Inflammatory macrophage treated with lipopolysaccharide for 1 hour (primary cell): ENCODE data around the gene PDZD2.
"Not testable (repeated sequence)": the region's sequence is repeated elsewhere in the genome, so short reads cannot be mapped to it uniquely, and the experiment has no call there.

Experiments used
- DNase-seq, 2 donors: peaks; one replicate each; pipeline ENCODE4 v3.0.0-alpha.2; 2020 to 2022

The PDZD2 gene

DNA sequence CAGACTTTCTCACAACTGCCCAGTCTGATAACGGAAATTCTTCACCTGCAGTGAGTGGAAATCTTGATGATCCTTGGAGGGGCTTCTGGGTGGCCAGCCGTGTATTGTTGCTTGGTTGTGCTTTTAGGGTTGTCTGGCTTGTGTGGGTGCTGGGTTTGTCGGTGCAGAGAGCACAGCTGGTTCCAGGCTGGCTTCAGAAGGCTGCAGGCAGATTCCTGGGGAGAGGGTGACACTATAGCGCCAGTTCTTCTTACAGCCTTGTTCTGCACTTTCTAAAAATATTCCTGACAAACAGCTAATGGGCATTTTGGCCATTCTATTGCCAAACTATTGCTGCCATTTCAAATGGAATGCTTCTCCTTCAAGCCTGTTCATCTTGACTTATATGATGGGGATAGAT lies 99.3 kb downstream of the PDZD2 start:
- no peak for DNase-seq

DNA sequence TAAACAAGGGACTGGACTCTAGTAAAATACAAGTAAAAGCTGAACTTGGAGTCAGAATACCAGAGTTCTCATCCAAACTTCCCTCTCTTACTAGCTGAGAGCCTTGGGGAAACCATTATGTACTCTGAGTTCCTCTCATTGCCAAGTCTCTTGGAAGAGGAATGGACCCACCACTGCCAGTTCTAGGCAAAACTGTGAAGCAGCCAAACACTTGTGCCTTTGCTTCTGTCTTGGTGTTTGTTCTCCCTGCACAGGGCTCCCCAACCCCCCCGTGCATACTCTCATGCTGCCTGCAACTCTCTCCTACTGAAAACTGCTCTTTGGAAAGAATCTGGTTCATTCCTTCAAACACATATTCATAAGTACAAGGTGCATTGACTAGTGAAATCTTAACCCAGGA lies 102.6 kb downstream of the PDZD2 start:
- no peak for DNase-seq

DNA sequence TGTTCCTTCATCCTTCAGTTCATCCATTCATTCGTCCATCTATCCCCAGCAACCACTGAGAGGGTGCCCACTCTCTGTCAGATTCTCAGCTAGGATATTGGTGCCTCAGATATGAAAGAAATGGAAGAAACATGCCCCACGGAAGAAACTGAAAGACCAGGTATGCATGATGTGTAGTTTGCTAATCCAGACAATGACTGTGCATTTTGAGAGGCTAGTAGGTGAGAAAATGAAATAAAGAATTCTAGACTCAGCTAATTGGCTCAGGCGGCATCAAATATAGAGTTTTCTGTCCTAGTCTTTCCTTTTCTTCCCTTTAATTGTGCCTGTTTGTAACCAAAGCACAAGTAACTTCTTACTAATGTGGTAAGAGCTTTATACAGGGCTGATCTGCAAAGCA lies 104.7 kb downstream of the PDZD2 start:
- no peak for DNase-seq

- no peak for DNase-seq
Observed at GRCh38 chr5:31748458-31749172, 109.7 kb downstream of the PDZD2 start.

DNA sequence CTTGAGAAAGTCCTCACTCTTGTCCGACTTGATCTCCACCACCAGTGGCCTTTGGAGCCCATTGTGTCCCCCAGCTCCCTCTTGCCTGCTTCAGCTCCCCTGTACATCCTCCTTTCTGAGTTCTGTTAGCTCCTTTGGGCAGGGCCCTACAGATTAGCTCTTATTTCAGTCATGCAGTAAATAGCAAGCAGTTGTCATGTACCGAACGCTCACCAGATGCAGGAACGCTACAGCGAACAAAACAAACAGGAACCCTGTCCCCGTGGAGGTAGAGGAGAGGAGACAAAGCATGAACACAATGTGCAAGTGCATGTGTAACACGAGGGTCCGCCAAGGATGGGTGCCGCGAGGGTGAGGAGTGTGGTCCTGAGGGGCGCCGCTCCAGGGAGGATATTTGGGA lies 111.3 kb downstream of the PDZD2 start:
- no peak for DNase-seq

GRCh38 chr5:31751610-31752009 lies 112.7 kb downstream of the PDZD2 start:
- no peak for DNase-seq

DNA sequence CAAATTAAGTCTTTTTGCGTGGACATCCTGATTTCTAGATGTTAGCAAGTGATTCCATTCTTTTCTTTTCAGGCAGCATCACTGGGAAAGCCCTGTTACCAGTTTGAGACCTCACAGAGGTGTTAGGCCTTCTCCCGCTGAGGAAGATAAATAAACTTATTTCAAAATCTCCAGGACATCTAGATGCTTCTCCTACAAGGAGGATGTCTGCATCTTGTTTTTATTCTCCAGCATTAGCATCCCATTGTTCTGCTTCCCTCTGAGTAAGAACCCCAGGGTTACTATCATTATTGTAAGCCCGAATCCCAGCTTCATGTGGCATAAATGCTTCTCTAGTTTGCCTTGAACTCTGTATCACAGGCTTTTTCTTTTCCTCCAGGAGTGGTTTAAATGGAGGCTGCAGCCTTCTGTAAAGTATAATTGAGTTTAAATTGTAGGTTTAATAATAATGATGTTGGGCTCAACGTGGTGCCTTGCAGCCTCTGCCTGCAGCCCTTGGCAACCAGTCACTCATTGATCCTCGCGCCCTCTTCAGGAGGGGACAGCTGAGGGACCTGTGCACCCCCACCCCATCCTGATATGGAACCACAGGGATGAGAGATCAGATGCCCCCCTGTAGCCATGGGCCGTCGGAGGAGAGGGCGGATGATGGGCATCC lies 114.9 kb downstream of the PDZD2 start:
- DNase-seq = no peak

DNA sequence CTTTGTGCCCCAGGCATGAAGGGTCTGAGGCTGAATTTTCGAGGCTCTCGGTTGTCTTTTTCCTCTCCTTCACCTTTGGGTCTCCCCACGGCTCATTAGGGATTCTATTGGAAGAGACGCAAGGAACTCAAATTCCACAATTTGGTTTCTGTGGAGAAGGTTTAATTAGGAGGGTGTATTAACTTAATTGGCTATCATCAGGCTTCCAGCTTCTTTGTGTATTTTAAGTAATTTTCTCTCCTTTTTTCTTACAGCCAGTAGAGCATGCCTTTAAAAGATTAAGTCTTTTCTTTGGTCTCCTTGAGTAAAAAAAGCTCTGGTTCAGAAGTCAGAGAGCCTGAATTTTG lies 115.4 kb downstream of the PDZD2 start:
- no peak for DNase-seq

DNA sequence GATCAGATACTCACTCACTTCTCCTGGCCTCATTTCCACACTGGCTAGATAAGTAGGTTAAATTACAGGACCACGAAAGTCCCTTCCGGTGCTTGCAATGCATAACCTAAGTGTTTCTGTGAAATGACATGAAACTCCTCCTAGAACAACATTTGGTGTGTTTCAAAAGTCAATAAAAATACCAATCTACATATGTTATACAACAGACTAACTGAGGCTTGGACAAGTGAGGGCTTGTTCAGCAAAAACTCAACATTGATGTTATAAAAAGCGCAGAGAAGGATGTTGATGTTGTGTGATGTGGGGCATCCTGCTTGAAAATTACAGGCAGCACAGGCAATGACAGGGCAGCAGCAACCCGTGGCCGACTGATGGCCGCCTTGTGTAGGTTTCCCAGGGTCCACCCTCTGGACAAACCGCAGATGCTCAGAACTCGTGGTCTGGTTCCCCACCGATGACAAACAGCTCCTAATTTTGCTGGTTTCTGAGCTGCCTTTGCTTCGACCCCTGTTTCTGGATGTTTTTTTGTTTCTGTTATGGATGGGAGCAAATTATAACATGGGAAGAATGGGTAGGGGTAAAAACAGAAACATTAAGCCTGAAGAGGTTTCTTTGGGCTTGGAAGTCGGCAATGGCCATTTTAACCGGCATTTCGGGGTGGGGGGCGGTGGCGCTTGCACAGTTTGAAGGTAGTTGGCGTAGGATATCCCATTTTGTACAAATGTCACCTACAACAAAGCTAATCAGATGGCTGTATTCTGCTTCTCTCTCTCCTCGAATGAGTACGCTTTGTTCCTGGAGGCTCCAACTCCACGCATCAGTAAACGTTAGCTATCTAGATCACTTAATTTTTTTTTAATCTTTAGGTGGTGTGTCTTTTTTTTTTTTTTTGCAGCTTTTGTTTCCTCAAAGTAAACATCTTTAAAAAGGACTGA lies 116.1 kb downstream of the PDZD2 start:
- DNase-seq = no peak

DNA sequence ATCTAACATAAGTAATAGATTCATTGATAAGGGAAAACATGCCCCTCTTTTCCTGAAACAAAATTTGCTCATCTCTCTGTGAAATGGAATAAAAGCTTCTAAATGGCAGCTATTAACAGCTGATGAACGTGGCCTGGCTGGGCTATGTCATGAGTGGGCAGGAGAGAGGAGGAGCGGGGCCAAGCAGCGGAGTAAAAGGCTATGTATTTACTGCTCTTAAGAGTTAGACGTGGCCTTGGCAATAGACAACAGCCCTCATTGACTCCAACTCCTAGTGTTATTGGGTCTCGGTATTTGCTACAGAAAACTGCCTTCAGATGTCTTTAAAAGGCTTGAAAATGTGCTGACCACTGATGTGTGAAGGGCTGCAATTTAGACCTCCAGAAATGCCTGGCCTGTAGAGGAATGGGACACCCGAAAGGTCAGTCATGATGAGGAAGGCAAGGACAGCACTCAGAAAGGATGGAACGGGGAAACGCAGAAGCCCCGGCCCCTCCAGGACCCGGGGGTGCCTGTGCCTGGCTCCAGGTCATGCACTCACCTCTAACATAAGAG lies 116.8 kb downstream of the PDZD2 start:
- DNase-seq = no peak

- DNase-seq = no peak
Observed at GRCh38 chr5:31757806-31758205, 118.9 kb downstream of the PDZD2 start.

DNA sequence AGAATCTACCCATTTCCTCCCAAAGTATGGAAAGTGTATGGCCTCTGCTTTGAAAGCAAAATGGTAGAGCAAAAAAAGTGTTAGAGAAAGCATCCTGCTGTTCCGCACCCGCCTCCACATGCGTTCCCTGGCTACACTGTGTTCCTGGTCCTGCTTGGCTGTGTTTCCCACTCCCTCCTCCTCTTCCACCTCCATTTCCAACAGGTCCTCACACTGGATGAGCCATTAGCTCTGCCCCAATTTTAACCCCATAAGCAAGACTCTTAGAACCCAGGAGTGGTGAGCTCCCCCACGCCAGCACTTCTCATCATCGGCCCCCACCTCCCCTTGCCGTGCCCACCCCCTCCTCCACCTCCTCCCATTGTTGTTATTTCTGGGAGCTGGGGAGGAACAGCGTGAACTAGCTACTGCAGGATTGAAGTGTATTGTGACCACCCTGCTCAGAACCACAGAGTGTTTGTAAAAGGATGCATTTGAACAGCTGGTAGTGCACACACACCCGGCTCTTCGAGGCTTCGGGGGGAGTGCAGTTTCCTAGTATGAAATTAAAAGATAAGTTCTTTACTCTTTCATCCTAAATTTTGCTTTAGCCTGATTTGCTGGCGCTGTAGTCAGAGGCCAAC lies 120.0 kb downstream of the PDZD2 start:
- no peak for DNase-seq

- no peak for DNase-seq
Observed at GRCh38 chr5:31759925-31760324, 121.0 kb downstream of the PDZD2 start.

GRCh38 chr5:31761877-31762276 lies 122.9 kb downstream of the PDZD2 start:
- no peak for DNase-seq

GRCh38 chr5:31763424-31763823 lies 124.5 kb downstream of the PDZD2 start:
- DNase-seq = no peak

DNA sequence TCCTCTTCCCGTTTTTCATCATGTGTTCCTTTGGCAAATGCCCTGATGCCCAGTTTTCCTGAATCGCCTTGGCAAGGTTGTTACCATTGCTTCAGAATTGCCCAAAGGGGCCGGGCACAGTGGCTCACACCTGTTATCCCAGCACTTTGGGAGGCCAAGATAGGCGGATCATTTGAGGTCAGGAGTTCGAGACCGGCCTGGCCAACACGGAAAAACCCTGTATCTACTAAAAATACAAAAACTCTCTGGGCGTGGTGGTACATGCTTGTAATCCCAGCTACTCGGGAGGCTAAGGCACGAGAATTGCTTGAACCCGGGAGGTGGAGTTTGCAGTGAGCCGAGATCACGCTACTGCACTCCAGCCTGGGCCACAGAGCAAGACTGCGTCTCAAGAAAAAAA lies 125.8 kb downstream of the PDZD2 start:
- not testable (repeated sequence) for DNase-seq

- peak in 1 of 2 donors; percentile 23 for DNase-seq
Observed at GRCh38 chr5:31767335-31768031, 128.6 kb downstream of the PDZD2 start.

DNA sequence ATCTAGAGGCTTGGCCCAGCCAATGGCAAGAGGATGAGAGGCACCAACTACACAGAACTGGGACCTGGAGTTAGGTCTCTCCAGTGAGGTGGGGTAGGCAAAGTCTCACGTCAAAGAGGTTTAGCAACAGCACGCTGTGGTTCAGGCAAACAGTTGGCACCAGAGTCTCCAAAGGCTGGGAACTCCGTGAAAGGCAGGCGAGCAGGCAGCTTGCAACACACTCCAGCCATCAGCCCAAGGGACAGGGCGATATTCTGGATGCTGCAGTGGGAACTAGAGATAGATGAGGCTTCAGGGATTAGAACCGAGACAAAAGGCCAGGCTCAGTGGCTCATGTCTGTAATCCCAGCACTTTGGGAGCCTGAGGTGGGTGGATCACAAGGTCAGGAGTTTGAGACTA lies 129.1 kb downstream of the PDZD2 start:
- no peak for DNase-seq

DNA sequence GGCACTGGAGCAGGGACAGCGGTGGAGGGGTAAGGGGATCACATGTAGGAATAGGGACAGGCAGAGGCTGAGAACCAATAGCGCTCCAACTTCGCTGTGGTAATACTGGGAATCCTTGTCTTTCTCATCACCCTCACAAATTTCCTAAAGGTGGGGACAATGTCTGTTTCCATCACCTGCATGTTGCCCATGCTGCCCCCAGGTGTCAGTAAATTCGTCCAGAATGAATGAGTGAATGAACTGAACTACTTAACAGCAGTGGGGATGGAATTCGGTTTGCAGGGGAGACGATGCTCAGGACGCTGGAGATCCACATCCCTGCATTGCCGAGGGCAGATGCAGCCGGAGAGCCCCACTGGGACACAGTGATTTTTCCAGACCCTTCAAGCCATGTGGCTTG lies 129.9 kb downstream of the PDZD2 start:
- no peak for DNase-seq

DNA sequence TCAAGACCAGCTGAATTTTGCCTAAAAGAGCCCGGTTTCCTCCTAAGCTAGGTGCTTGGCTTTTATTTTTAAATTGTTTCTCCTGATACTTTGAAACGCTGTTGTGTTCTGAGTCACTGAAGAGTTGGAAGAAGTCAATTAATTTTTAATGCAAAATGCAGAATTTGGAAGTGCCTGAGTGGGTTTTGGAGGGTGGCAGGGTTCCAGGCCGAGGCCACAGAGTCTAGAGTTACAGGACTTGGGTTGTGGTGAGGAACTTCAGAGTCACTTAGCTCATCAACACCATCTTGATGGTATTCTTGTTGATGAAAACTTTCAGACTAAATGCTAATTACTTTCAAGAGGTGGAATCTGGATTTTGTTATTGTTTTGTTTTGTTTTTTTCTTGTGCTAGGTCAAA lies 130.6 kb downstream of the PDZD2 start:
- no peak for DNase-seq

DNA sequence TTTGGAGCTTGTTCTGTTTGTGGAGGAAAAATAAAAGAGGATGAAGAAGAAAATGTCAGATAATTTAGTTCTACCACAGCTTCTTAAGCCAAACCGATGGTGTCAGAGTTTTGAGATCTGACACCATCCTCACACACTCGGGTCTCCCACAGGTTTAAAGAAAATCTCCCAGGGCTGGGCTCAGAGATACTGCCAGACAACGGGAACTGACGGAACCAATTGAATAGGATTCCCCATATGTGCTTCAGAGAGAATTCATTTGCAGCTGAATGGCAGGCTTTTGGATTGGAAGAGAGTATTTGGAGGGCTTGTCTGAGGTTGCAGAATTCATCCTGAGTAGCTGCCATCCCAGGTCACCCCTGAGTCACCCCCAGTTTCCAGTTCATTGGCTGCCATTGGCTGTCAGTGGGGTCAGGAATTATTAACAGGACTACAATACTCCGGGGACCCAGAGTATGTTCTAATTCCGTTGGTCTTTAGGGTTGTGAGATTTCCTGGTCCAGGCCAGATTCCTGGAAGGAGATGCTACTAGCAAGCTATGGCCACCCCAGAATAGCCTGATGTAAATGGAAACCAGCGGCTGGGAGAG lies 131.3 kb downstream of the PDZD2 start:
- no peak for DNase-seq

DNA sequence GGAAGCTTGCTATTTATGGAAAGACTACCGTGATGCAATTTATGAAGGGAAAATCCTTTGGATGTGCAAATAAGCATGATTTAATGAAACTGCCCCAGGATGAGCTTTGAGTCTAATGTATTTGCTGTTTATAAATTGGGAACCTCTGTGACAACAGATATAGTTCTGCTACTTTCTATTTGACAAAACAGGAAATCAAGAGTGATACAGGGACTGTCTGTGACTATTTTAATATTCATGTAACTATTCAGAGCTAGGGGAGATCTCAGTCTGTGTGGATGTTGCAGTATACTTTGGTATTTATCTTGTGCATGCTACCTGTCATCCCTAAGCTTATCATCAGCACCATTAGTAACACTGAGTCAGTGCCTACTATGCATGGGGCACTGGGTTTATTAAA lies 132.1 kb downstream of the PDZD2 start:
- peak; percentile 60 to 83 for DNase-seq
